ENCODE measurements around the gene CDH20.

The CDH20 gene

DNA sequence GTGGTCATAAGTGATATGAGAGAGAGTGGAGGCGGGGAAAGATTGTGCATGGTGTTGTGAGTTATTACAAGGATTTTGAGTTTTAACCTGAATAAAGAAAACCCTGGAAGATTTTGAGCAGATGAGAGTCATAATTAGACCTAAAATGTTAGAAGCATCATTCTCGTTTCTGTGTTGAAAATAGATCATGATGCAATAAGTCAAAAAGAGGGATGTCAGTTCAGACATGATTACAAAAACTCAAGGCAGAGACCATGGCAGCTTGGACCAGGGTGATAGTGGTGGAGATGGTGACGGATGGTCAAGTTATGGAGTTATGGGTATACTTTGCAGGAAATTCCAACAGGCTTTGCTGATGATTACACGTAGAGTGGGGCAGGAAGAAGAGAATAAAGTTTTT is 267.2 kb downstream of the CDH20 start:
- H3K4me3 ChIP-seq (ENCODE audit: low read length in 2 of 2) = no peak overlapping the region
- H3K9ac ChIP-seq (ENCODE audit: low read depth in 1 of 2, low read length in 2 of 2) = no peak overlapping the region
- H3K27me3 ChIP-seq (ENCODE audit: control insufficient read depth in 2 of 2, insufficient read depth in 2 of 2, low read length in 2 of 2) = no peaks in the 10 kb centered on the region
- H3K36me3 ChIP-seq (ENCODE audit: control insufficient read depth in 2 of 2, insufficient read depth in 2 of 2, low read length in 2 of 2) = no peaks in the 10 kb centered on the region
- no peak overlapping the region for H3K27ac ChIP-seq (ENCODE audit: low read depth in 2 of 2, low read length in 2 of 2)
- H3K4me1 ChIP-seq (ENCODE audit: control insufficient read depth in 2 of 2, insufficient read depth in 2 of 2, low read length in 2 of 2) = no peaks in the 10 kb centered on the region
- no peaks in the 10 kb centered on the region for H3K9me3 ChIP-seq (ENCODE audit: control insufficient read depth in 2 of 2, low read length in 2 of 2)

GRCh38 chr18:61602836-61603235 is 269.6 kb downstream of the CDH20 start:
- Histone ChIP-seq H3K9ac (ENCODE audit: low read depth in 1 of 2, low read length in 2 of 2) (no peak overlapping the region), H3K27me3 (ENCODE audit: control insufficient read depth in 2 of 2, insufficient read depth in 2 of 2, low read length in 2 of 2) (no peaks in the 10 kb centered on the region), H3K27ac (ENCODE audit: low read depth in 2 of 2, low read length in 2 of 2) (no peak overlapping the region), H3K4me3 (ENCODE audit: low read length in 2 of 2) (no peak overlapping the region), H3K36me3 (ENCODE audit: control insufficient read depth in 2 of 2, insufficient read depth in 2 of 2, low read length in 2 of 2) (no peaks in the 10 kb centered on the region), H3K4me1 (ENCODE audit: control insufficient read depth in 2 of 2, insufficient read depth in 2 of 2, low read length in 2 of 2) (no peaks in the 10 kb centered on the region), H3K9me3 (ENCODE audit: control insufficient read depth in 2 of 2, low read length in 2 of 2) (no peaks in the 10 kb centered on the region)
